Calu3 (cell line): ENCODE measurements around the gene ITCH. TPM values are rescaled to one million over a fixed set of nuclear protein-coding genes. Genes with fewer than 3 reads are reported as not detected.

Experiments
- BruUV-seq: library from RNA; stranded (reverse); fragments of 400-500 nt; replicated peaks from 2 replicates; lab custom pipeline; 2021; lab: Mats Ljungman, UMichigan
- CTCF ChIA-PET: fragments of 300-600 bp; sonication (Branson Sonifier 250); formaldehyde crosslinking; loops from one replicate; lab custom pipeline; 2022; ENCODE audit warnings: antibody characterized with exemption; lab: Charles Lee
- DNase-seq: peaks from one replicate; pipeline ENCODE4 v3.0.0; 2022
- H3K27ac Mint-ChIP-seq: one replicate; pipeline ENCODE4 v1.8.0; 2022; ENCODE audit warnings: mixed read lengths; ENCODE audit not compliant: unreplicated experiment
- H3K27me3 Mint-ChIP-seq: one replicate; pipeline ENCODE4 v1.8.0; 2022; ENCODE audit warnings: mixed read lengths; ENCODE audit not compliant: unreplicated experiment
- H3K36me3 Mint-ChIP-seq: one replicate; pipeline ENCODE4 v1.8.0; 2022; ENCODE audit warnings: mild to moderate bottlenecking, moderate library complexity, mixed read lengths; ENCODE audit not compliant: insufficient read depth, unreplicated experiment
- H3K4me1 Mint-ChIP-seq: one replicate; pipeline ENCODE4 v1.8.0; 2022; ENCODE audit warnings: mild to moderate bottlenecking, low read depth, mixed read lengths; ENCODE audit not compliant: unreplicated experiment
- H3K4me3 Mint-ChIP-seq: one replicate; pipeline ENCODE4 v1.8.0; 2022; ENCODE audit warnings: mild to moderate bottlenecking, low read depth, moderate library complexity, mixed read lengths; ENCODE audit not compliant: unreplicated experiment
- H3K9me3 Mint-ChIP-seq: one replicate; pipeline ENCODE4 v1.8.0; 2022; ENCODE audit warnings: low read depth, mixed read lengths; ENCODE audit not compliant: unreplicated experiment
- CTCF ChIP-seq: fragments of 200-600 bp; IDR thresholded peaks from one replicate; pipeline ENCODE4 v1.8.0; 2022; ENCODE audit warnings: antibody characterized with exemption; ENCODE audit not compliant: unreplicated experiment
- intact Hi-C: fragments of 100-400 bp; cut with micrococcal nuclease; formaldehyde crosslinking; loops from one replicate; pipeline ENCODE4 v1.10.0; 2022; ENCODE audit not compliant: unreplicated experiment
- total RNA-seq: library from RNA; stranded (reverse); gene quantifications from 2 replicates; pipeline ENCODE4 v1.2.3, GENCODE V29; 2022

The ITCH gene
- total RNA-seq, 1 experiment from 2014 or later = 91.6 TPM

GRCh38 chr20:34458631-34459030 lies 95.6 kb downstream of the ITCH start:
- no peak for DNase-seq
- no peaks in the 10 kb centered on the region for H3K4me1 Mint-ChIP-seq
- TF ChIP-seq CTCF = no peak
- intact Hi-C loops = no loop called here
- peaks cover 41% of the 10 kb centered on the region for H3K36me3 Mint-ChIP-seq
- CTCF ChIA-PET = no interaction called here
- no peak overlapping the region for H3K4me3 Mint-ChIP-seq
- no TSS peak for BruUV-seq
- no peaks in the 10 kb centered on the region for H3K9me3 Mint-ChIP-seq
- no peaks in the 10 kb centered on the region for H3K27me3 Mint-ChIP-seq
- no peak overlapping the region for H3K27ac Mint-ChIP-seq

- CTCF ChIA-PET = no interaction called here
- no peak for DNase-seq
- H3K9me3 Mint-ChIP-seq = no peaks in the 10 kb centered on the region
- intact Hi-C loops = no loop called here
- H3K4me1 Mint-ChIP-seq = no peaks in the 10 kb centered on the region
- TF ChIP-seq CTCF = no peak
- BruUV-seq = no TSS peak
- H3K36me3 Mint-ChIP-seq = peaks cover 48% of the 10 kb centered on the region
- H3K27ac Mint-ChIP-seq = no peak overlapping the region
- H3K4me3 Mint-ChIP-seq = no peak overlapping the region
- H3K27me3 Mint-ChIP-seq = no peaks in the 10 kb centered on the region
Measured at GRCh38 chr20:34459209-34459897, 96.3 kb downstream of the ITCH start.

GRCh38 chr20:34461779-34462087 lies 98.7 kb downstream of the ITCH start:
- CTCF ChIA-PET = interaction anchor here (0.5 to 0.9 kb wide), 4 partner anchors 48 to 148 kb away, joined by 3 to 7 read pairs (median 4); no protein-coding TSS in a partner anchor
- H3K36me3 Mint-ChIP-seq = peaks cover 48% of the 10 kb centered on the region
- DNase-seq = no peak
- H3K9me3 Mint-ChIP-seq = no peaks in the 10 kb centered on the region
- no peaks in the 10 kb centered on the region for H3K27me3 Mint-ChIP-seq
- no peak overlapping the region for H3K4me3 Mint-ChIP-seq
- no peak for TF ChIP-seq CTCF
- no peaks in the 10 kb centered on the region for H3K4me1 Mint-ChIP-seq
- BruUV-seq = no TSS peak
- intact Hi-C loops = no loop called here
- no peak overlapping the region for H3K27ac Mint-ChIP-seq

- no peak for TF ChIP-seq CTCF
- no peak overlapping the region for H3K4me3 Mint-ChIP-seq
- DNase-seq = no peak
- H3K4me1 Mint-ChIP-seq = no peaks in the 10 kb centered on the region
- H3K9me3 Mint-ChIP-seq = no peaks in the 10 kb centered on the region
- intact Hi-C loops = no loop called here
- CTCF ChIA-PET = interaction anchor here (0.6 to 0.7 kb wide), 3 partner anchors 19 to 121 kb away, joined by 3 read pairs; no protein-coding TSS in a partner anchor
- peaks cover 62% of the 10 kb centered on the region for H3K36me3 Mint-ChIP-seq
- no peak overlapping the region for H3K27ac Mint-ChIP-seq
- no TSS peak for BruUV-seq
- no peaks in the 10 kb centered on the region for H3K27me3 Mint-ChIP-seq
Measured at GRCh38 chr20:34468951-34469350, 105.9 kb downstream of the ITCH start.
